Myocyte (in vitro differentiated cells): ENCODE measurements around the gene DNAJB1. TPM values are rescaled to one million over a fixed set of nuclear protein-coding genes. Genes with fewer than 3 reads are reported as not detected.
"Not testable (repeated sequence)": the region's sequence is repeated elsewhere in the genome, so short reads cannot be mapped to it uniquely, and the experiment has no call there.

Experiments
- DNase-seq: peaks from one replicate; pipeline ENCODE4 v3.0.0-alpha.2; 2012; ENCODE audit warnings: low read depth
- polyA plus RNA-seq: library from polyadenylated mRNA; unstranded; fragments of >200 nt; gene quantifications from one replicate; pipeline ENCODE4 v1.2.1, GENCODE V29; 2012; ENCODE audit warnings: missing spikeins
- total RNA-seq: library from RNA; depleted of rRNA; stranded (reverse); fragments of >200 nt; gene quantifications from 2 replicates; pipeline ENCODE4 v1.2.3, GENCODE V29; 2014

DNAJB1 gene
- total RNA-seq: 53.2 and 61.1 TPM in 2 replicates
- polyA plus RNA-seq: 87.6 TPM

DNA sequence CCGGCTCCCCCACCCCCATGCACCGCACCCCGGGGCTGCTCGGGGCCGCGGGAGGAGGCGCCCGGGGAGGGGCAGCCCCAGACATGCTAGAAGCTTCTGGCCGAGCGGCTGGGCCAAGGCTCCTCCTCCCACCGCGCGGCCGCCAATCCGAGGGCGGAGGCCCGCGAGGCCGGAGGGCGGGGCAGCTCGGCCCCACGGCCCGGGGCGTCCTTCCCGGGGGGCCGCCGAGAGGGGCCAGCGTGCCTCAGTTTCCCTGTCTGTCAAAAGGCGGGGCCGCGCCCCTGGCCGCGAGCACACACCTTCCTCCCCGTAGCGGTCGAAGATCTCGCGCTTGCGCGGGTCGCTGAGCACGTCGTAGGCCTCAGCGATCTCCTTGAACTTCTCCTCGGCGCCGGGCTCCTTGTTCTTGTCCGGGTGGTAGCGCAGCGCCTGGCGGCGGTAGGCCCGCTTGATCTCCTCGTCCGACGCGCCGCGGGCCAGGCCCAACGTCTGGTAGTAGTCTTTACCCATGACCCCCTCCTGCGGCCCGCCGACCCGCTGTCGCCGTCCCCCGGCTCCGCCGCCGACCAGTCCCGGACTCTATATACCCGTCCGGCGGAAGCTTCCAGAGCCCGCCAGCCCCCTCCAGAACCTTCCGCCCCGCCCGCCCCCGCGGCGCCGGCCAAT is at the start of gene DNAJB1:
DNAJB1 (minus strand) TSS at position 558 of the 666 bp plus-strand sequence; CDS start at position 510, 48 bp downstream.
- DNase-seq: peak; percentile 82

DNA sequence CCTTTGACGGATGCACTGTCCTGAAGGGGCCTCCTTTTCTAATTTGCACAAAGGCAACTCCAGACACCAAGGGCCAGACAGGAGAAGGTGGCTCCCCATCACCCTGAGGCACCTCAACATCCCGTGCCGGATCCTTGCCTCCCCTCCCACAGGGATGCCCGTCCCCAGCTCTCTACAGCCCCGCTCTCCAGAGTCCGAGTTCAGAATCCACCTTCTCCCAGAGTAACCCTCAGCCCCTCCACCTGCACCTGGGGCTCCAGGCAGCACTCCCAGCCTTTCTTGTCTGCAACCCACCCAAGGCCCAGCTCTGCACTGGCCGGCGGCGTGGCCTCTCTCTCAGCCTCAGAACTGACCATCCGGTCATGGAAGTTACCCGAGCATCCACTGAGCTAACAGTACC is 48.9 kb upstream of the DNAJB1 start:
- DNase-seq: no peak

DNA sequence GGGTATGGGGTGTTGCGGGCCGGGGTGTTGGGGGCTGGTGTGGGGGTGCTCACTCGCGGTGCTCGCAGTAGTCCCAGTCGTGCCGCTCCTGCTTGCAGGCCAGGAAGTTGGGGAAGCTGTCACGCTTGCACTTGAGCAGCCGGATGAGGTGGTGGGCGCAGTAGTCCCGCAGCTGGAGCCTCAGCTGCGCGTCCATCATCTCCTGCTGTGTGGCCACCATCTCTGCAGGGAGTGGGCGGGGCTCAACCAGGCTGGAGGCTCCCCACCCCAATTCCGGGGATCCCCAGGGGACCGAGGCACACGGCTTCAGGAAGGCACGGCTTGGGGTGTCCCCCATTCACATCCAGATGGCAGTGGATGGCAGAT is 48.5 kb upstream of the DNAJB1 start:
- no peak for DNase-seq

DNA sequence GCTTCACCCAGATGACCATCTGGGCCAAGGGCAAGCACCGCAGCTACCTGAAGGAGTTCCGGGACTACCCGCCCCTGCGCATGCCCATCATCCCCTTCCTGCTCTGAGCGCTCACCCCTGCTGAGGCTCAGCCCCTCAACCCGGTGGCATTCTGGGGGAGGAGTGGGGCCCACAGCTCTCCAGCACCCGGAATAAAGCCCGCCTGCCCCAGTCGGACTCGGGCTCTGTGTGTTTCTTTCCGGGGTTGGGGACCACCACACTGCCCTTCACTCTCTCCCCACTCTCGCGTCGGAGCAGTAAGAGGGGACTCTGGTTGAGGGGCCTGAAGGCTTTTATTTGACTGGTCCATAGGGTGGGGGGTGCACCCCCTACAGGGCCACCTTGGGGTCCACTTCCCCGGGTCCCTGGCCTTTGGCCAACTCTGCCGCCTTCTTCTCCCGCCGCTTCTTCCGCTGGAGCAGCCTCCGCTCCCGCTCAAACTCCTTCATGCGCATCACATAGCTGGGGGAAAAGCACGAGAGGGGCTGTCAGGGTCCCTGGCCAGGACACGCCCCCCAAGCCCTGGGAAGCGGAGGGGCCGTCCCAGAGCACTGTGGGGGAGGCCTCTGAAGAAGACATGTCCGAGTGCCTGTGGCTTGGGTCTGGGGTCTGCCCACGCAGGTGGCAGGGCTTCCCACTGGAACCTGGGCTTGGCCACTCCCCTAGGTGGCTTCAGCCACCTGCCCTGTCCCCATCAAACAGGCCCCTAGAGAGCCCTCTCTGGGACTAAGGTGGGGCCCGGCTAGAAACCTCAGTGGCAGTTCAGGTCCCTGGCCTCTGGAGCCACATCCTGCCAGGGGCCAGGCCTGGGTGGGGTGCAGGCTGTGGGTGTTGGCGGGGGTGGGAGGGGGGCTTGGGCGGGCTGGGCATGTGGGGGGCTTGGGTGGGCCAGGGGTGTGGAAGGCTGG is 47.8 kb upstream of the DNAJB1 start:
- DNase-seq: no peak

DNA sequence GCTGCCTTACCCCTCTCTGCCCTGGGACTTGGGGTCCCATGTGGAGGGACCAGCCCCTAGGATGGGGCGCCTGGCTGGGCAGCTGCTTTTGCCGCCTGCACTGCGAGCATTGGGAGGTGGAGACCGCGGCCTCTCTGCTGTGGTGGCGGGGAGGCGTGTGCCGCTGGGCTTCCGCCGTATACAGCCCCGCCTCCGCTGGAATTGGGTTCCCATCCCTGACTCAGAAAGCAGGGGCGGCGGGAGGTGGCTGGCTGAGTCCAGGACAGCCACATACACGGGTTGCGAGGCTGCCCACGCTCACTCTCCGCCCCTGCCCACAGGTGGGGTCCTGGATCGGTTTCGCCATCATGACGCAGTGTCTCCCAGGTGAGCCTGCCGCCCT is 47.1 kb upstream of the DNAJB1 start:
- DNase-seq: no peak

DNA sequence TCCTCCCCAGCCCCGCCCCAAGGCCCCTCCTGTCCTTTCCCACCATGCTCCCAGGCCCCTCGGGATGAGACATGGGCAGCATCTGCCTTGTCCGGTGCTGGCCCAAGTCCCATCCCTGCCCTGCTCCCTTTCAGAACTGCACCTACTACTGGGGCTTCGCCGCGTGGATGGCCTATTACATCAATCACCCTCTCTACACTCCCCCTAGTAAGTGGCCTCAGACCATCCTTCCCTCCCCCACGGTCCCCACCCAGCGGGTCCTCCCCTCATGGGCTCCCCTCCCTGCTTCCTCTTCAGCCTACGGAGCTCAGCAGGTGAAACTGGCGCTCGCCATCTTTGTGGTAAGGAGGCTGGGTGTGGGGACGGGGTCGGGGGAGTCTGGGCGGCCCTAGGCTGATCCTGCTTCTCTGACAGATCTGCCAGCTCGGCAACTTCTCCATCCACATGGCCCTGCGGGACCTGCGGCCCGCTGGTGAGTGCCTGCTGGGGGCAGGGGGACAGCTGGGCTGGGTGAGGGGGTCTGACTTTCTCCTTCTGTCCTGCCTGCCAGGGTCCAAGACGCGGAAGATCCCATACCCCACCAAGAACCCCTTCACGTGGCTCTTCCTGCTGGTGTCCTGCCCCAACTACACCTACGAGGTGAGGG is 46.6 kb upstream of the DNAJB1 start:
- DNase-seq: not testable (repeated sequence)

DNA sequence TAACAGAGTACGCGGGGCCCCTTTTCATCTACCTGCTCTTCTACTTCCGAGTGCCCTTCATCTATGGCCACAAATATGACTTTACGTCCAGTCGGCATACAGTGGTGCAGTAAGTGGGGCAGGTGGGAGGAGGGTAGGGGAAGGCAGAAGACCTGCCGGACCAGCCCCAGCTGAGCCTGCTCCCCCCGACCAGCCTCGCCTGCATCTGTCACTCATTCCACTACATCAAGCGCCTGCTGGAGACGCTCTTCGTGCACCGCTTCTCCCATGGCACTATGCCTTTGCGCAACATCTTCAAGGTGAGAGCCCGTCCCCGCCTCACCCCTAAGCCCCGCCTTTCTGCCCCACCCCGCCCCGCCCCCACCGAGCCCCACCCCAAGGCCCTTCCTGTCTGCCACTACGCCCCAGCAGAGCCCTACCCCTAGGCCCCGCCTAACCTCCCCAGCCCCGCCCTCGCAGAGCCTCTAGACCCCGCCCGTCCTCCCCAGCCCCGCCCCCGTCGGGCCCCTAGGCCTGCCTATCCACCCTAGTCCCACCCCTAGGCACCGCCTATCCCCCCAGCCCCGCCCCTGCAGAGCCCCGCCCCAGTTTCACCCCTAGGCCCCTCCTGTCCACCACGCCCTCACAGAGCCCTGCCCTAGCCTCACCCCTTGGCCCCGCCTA is 45.9 kb upstream of the DNAJB1 start:
- no peak for DNase-seq

DNA sequence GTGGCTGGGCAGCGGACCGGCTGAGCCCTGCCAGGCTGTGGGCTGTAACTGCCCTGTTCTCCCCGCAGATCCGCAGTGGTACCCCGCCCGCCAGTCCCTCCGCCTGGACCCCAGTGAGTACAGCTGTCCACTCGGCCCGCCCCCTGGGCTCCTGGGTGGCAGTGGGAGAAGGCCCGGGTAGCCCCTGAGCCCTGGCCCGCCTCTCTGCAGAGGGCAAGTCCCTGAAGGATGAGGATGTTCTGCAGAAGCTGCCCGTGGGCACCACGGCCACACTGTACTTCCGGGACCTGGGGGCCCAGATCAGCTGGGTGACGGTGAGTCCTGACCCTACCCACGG is 45.4 kb upstream of the DNAJB1 start:
- DNase-seq: no peak

DNA sequence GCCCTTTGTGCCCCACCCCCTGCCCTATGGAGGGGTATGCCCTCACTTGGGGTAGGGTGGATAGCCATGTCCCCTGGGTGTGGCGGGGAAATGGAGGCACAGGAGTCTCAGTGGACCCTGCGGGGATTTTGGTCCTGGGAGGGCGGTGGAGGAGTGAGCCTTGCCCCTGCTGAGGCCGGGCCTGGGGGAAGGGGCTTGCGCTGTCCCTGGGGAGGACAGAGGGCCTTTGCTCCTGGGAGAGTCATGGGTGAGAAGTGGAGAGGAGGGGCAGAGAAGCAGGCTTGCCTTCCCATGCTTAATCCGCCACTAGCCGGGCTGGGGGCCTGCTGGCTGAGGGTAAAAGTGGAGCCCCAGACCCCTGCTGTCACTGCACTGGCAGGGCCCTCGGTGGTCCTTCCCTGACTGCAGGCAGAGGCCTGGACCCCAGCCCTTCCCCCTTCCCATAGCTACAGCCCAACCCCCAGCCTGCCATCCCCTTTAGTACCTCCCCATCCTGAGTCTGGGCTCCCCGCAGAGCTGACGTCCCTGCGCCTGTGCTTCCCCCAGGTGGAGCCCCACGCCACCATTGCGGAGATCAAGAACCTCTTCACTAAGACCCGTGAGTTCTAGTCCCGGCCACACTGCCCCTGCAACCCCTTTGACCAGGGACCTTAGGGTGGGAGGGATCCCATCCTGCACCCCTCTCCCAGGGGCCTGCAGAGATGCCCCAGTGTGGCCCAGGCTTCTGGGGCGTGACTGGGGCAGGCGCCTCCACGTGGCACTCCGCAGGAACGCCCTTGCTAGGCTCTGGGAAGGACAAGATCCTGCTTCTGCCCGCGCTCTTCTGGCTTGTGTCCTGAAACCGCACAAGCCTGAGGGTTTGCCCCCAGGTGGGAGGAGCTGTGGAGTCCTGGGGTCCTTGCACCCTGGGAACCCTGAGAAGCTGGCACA is 44.7 kb upstream of the DNAJB1 start:
- no peak for DNase-seq

DNA sequence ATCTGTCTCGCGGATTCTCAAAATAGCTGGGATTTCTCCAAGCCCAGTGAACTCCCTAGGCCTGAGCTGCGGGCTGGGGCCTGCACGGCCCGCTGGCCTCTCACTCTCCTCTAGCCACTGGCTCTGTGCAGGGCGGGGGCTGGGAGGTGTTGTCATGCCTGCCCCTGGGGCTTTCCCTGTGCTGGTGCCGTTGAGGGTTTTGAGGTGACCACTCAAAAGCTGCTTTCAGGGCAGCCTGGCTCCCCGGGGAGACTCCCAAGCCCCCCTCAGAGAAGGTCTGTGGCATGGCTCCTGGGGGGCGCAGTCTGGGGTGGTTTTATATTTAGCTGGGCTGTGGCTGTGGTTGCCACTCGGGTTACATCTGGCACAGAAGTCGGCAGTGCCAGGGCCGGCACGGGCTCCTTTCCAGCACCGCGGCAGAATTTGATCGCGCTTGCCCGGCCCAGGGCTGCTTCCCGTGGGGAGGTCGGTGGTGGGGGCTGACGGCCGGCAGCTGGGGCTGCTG is 43.7 kb upstream of the DNAJB1 start:
- DNase-seq: peak; percentile 93

DNA sequence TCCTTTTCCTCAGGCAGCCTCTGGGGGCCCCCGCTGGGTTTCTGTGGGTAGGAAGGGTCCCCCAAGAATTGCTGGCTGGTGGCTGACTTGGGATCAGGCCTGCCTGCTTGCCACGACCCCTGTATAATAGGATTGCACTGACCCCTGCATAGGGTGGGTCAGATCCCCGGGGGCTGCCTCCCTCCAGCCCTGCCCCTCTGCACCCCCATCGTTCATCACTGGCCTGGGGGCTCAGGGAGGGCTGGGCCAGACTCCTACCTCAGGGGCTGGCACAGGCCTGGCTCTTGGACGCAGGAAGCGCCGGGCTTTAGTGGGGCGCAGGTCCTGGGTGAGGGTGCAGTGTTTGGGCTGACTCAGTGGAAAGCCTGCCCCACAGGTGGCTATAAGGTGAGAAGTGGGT is 43.1 kb upstream of the DNAJB1 start:
- no peak for DNase-seq

DNA sequence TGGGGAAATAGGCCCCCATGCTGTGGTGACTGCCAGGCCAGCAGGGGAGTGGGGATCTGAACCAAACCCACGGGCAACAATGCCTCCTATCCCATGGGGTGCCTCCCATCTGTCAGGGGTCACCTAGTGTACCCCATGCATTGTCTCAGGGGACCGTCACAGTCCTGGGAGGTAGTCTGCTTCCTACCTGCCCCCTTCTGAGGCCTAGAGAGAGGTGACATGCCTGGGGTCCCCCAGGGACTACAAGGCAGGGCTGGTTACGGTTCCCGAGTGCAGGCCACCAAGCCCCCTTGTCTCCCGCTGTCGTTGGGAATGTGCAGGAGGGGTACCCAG is 42.5 kb upstream of the DNAJB1 start:
- DNase-seq: no peak

DNA sequence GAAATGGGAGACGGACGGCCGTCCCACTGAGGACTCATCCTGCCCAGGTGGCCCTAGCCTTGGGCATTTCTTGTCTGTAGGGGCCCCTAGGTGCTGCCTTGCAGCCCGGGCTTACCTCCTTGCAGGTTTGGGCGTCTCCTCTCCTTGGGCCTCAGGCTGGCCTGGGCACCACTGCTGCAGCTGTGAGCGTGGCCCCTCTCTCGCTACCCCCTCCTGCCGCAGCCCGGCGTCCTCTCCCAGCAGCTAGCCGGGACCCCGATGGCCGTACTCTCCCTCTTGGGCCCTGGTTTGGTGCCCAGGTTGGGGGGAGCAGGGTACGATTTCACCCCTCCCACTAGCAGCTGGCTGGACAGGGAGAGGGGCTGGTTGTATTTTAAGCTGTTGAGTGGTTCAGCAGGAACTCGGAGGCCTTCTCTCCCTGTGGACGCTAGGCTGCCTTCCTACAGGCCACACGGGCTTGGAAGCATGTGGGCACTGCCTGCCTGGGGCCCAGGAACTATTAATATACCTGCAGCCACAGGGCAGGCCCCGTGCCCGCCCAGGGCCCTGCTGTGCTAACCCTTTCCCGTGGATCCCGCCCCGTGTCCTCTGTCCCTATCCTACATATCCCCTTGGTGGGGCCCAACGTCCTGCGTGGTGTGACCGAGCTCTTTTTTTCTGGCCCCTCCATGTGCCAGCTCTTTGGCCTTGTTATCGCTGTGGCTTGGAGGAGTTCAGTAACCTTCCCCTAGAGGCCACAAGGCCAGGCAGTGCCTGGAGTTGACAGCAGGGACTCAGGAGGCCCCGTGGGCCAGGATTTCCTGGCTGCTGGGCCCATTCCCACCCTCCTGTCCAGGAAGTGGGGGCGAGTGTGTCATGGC is 41.9 kb upstream of the DNAJB1 start:
- DNase-seq: peak; percentile 92

DNA sequence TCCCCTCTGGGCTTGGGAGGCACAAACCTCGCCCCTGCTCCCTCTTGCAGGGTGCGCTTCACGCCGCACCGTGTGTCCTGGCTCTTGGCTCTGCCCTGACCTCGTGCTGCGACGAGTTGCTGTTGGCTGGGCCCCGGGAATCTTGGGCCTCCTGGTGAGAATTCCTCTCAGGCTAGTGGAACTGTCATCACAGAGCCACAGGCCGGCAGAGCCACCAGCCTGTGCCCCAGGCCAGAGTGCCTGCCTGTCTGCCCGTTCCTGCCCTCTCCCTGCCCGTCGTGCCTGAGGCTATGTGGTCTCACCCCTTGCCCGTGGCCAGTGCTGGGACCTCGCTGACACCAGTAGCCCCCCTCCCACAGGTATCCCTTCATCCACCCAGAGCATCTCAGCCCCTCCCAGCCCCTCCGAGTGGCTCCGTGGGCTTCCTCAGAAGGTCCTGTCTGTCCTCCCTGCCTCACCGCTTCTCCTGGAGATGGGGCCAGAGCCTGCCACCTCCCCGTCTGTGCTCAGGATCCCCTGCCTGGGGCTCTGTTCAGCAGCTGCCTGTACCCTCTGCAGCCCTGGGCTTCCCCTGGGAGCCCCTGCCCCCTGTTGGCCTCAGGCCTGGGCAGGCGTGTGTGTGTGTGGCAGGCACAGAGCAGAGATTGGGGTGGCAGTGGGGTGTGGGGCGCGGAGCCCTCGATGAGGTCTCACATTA is 40.3 kb upstream of the DNAJB1 start:
- no peak for DNase-seq

DNA sequence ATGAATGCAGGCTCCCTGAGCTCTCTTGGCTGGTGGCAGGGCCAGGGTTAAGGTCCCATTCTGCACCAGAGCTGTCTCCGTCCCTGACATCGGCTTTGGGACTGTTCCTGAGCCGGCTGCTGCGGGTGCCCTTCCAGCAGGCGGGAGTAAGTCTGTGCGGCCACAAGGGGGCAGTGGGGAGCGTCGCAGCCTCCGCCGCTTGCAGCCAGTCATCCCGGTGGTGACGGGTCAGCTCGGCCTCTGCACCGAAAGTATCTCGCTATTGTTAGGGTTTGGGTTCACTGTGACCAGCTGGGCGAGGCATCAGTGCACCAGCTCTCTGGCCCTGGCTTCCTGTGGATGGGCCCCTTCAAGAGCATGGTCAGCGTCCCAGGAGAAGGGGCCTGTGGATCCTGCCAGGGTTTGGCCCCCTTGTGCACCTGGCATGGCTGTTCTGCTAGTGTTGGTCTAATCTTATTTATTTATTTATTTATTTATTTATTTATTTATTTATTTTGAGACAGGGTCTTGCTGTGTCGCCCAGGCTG is 38.5 kb upstream of the DNAJB1 start:
- DNase-seq: peak; percentile 85

DNA sequence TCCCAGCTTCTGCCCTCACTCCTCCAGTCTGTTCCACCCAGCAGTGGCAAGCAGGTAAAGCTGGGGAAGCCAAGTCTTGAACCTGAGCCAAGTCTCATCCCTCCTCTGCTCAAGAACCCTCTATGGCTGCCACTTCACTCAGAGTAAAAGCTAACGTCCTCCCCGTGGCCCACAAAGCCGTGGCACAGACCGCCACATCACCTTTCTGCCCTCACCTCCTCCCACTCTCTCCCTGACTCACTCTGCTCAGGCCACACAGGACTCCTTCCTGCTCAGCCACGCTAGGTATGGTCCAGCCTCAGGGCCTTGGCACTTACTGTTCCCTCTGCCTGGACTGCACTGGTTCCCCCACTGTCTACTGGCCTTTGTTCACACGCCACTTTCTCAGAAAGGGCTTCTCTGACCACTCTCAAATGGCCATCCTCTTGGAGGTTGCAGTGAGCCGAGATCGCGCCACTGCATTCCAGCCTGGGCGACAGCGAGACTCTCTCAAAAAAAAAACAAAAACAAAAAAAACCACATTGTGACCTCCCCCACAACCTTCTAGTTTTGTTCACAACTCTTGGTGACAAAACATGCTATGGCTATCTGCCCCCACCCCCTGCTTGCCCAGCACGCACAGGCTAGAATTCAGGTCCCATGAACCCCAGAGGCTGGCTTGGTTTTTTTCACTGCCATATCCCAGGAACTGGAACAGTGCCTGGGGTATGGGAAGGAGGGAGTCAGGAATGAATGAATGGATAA is 37.9 kb upstream of the DNAJB1 start:
- no peak for DNase-seq

DNA sequence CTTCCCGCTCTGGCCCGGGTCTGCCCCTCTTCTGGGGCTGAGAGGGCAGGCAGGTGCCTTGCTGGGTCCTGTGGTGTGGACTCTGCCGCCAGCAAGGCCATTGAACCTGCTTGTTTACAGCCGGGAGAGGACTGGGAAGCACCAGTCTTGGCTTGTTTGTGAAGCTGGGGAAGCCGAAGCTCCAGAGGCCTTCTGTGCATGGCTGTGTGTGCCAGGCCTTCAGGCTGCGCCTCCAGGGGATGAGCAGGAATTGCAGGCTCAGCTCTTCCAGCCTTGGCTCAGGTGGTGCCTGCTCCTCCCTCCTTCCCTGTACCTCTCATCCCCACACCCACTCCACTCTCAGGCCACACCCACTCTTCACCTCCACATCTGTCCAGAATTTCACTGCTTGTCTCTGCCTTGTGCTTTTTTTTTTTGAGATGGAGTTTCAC is 36.2 kb upstream of the DNAJB1 start:
- DNase-seq: no peak

DNA sequence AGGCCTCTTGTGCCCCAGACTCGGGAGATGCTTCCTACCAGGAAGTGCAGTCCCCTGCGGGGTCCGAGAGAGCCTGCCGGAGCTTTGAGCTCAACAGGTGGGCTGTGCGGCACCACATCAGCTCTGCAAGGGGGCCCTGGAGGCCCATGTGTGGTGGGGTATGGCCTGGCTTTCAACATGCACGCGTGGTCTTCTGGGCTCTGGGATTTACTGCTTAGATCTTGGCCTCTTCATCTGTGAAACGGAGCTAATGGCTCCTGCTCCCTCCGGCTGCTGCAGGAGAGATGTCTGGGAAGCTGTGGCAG is 35.7 kb upstream of the DNAJB1 start:
- no peak for DNase-seq
